Forelimb muscle (tissue), 1 donor: ENCODE data around the gene WHRN. TPM values are rescaled to one million over a fixed set of nuclear protein-coding genes. Genes with fewer than 3 reads are reported as not detected.

ENCODE experiments used
- DNase-seq: peaks from one replicate; pipeline ENCODE4 v3.0.0-alpha.2; 2013; ENCODE audit warnings: low read depth
- polyA plus RNA-seq: library from polyadenylated mRNA; unstranded; fragments of 120-200 nt; gene quantifications from one replicate; pipeline ENCODE4 v1.2.1, GENCODE V29; 2013; ENCODE audit not compliant: insufficient read length

WHRN gene
- polyA plus RNA-seq, 1 donor = 2.6 TPM

DNA sequence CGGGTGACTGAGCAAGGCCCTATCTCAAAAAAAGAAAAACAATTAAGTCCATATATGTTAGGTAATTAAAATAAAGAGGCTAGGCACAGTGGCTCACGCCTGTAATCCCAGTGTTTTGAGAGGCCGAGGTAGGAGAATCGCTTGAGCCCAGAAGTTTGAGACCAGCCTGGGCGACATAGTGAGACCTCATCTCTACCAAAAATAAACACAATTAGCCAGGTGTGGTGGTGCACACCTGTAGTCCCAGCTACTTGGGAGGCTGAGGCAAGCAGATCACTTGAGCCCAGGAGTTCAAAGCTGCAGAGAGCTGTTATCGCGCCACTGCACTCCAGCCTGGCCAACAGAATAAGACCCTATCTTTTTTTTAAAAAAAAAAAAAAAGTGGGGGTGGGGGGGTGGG lies 12.3 kb downstream of the WHRN start:
- no peak for DNase-seq

DNA sequence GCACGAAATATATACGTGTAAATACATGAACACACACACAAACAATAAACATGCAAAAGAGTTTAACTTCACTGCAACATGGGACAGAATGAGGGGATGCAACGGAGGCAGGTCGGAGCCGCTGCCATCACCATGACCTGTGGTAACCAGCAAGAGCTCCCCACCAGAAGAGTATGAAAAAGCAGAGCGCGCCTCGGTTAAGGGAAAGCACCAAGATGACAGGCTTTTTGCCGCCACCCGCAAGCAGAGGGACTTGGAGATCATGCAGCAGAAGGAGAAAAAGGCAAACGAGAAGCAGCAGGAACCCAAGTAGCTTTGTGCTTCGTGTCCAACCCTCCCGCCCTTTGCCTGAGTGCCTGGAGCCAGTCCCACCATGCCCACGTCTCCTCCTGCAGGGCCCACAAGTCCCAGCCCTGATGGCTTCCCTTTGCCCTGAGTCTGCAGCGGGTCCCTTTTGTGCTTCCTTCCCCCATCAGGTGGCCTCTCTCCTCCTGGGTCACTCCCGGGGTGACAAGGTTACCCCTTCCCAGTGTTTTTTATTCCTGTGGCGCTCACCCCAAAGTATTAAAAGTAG lies 13.8 kb downstream of the WHRN start:
- DNase-seq = no peak

DNA sequence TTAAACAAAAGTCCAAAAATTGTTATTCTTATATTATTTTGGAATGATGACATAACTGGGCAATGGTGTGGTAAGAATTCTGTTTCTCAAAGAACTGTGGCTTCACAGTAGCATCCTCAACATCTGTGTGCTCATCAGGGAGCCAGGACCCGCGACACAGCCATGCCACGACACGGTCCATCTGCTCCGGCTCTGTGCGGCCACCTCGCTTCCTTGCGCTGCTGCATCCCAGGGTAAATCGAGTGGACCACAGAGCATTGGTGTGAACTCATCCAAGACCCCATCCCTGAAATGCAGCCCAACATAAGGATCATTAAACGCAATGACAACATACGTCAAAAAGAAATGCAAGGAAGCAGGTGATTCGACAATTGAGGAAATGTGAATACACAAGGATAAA lies 15.3 kb downstream of the WHRN start:
- no peak for DNase-seq

DNA sequence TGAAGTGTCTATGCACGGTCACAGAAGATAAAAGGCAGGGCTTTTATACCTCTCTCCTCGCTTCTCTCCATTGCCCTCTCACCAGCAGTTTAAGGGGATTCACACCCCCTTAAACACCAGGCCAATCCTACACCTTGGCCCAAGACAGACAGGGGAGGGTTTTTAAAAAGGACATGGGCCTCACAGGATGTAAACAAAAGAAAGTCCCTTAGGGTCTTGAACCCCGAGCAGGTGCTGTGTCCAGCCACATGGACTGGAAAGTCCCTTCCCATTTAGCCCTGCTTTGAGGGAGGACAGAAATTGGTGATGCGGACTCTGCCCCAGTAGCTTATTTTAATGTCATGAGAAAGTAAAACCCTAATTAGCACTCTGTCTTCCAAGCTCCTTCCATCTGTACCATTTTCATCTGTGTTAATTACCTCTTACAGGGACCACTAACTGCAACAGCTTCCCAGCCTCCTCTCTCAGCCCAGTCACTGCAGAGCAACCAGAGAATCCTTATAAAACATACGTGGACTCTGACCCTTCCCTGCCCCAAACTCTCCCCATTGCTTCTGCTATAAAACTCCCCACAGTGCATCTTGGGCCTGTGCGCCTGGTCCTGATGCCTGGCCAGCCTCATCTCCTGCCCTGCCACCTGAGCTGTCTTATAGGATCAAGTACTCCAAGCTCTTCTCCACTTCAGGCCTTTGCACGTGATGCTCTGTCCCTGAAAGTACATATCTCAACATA lies 16.7 kb downstream of the WHRN start:
- no peak for DNase-seq

DNA sequence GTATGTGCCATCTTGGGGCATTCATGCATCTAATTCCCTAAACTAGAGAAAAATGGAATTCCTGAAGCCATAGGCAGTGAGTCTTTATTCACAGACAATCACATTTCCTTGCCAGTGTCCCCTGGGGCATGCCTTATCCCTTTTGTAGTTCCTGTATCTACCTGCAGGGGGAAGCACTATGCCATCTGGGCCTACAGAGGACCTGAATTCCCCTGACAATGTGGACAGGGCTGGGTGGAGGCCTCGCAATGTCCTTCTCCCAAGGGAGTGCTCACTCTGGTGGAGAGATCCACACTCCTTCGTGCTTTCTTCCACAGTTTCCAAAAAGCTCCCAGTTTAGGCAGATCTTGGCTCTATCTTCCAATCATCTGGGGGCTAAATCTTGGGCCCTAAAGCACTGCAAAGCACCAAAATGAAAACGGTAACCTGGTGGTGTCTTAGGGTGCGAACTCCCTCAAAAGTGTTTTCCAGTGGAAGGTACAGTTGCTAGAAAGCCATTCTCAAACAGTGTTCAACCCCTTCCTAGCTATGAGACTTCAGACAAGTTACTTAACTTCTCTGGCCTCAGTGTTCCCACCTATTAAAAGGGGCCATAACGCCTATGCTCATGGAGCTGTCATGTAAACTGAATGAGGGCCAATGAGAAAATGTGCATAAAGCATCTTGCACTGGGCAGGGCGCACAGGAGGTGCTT lies 17.5 kb downstream of the WHRN start:
- no peak for DNase-seq

DNA sequence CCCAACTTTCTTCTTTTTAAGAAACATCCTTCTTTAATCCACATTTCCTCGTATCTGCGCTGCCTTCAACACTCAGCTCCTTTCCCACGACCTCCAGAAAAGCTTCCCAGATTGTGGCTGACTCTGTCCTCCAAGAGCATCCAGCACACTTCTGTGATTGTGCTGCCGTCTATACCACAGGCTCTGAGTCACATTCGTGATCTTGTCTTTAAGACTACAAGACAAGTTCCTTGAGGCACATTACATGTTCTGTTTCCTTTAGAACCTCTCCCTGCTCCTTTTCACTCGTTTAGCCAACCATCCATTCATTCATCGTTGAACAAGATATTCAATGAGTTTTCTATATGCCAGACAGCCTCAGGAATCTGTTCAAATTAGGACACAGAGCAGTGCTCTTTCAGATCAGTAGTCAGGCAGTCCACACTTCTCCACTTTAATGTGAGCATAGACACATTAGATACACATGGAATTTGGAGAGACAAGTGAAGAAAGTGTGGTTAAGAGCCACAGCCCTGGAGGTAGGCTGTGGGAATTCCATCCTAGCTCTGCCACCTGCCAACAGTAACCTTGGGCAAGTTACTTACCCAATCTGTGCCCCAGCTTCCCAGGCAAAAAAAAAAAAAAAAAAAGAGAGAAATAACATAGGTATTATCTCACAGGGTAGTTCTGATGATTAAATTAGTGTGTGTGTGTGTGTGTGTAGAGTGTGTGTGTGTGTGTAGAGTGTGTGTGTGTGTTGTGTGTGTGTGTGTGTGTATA lies 18.9 kb downstream of the WHRN start:
- no peak for DNase-seq

DNA sequence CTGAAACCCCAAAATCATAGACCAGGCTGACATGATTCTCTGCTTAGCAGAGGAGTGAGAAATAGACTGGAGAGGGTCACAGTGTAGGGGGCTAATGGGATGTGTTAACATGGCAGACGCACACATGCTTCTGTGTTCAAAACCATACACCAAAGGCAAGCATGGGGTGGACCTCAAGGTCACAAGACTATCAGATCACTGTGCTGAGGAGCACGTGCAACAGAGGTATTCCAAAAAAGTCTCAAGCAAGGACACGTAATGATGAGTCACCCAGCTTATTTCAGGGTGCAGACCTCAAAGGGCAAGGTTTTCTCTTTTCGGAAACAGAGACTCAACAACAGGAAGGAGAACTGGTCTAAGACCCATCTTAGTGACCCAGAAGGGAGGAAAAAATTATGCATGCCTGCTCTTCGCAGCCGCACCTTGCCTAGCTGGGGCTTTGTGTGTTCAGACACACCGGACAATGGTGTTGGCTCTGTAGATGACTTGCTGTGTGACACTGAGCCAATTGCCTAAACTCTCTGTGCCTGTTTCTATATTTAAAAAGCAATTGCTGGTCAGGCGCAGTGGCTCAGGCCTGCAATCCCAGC lies 20.3 kb downstream of the WHRN start:
- DNase-seq = no peak

DNA sequence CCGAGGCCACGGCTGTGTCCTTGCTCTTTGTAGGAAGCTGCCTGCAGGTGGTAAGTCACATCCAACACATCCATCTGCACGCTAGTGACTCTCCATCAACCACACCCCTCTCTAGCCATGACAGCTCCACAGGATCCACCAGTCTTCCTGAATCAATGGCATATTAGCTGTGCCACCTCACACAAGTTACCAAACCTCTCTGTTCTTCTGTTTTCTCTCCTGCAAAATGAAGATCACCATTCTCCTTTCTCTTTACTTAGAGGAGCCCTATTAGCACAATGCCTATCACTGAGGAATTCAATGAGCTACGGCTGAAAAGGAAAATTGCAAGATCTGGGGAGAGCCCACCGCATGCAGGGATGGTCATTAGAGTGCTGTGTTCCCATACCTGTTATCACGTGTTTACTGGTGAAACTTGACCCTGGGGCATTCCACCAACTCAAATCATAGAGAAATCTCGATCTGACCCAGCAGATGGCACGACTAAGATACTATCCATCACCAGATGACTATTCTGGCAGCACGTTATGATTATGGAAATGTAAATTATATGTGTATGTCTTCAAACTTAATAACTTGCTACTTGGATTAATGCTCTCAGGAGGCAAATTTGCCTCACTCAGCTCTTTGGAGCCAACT lies 20.9 kb downstream of the WHRN start:
- DNase-seq = no peak

DNA sequence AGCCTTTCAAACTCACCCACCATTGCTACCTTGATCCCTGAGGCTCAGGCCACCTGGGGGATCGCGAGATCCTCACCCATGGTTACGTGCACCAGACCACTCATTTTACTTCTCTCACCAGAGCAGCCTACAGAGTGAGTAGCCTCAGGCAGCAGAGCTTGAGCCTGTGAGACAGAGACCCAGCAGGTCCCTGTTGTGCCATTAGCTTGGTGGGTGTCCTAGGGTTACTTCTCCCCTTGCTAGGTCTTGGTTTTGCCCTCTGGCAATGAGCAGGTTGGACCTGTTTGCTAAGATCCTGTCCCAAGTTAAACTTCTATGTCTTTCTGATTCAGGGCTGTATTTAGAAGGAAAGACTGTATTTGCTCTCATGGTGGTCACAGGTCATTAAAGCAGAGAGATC lies 21.8 kb downstream of the WHRN start:
- DNase-seq = no peak

DNA sequence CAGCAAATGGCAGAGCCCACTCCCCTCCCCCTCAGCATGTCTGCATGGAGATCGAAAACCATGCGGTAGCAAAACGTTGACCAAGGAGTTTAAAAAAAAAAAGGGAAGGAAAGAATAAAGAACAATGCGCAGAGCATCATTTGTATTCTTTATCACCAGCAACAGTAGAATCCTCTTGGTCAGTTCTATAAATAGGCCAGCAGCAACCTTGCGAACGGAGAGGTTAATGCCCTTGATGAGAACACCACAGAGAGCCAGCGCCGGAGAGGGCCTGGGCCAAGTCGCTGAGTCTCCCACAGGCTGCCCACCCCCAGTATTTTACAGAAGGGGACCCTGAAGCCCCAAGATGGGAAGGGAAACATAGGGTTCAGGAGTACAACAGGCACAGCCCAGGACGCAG lies 22.7 kb downstream of the WHRN start:
- no peak for DNase-seq

DNA sequence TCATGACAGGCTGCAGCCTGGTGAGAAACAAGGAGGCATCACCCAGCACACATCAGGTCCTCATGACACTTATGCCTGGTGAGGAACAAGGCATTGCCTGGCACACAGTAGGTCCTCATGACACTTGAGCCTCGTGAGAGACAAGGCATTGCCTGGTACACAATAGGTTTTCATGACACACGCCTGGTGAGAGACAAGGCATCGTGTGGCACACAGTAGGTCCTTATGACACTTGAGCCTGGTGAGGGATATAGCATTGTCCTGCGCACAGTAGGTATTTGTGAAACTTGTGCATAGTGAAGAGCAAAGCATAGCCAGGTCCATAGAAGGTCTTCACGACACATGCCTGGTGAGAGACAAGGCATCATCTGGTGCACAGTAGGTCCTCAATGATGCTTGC lies 23.5 kb downstream of the WHRN start:
- no peak for DNase-seq

DNA sequence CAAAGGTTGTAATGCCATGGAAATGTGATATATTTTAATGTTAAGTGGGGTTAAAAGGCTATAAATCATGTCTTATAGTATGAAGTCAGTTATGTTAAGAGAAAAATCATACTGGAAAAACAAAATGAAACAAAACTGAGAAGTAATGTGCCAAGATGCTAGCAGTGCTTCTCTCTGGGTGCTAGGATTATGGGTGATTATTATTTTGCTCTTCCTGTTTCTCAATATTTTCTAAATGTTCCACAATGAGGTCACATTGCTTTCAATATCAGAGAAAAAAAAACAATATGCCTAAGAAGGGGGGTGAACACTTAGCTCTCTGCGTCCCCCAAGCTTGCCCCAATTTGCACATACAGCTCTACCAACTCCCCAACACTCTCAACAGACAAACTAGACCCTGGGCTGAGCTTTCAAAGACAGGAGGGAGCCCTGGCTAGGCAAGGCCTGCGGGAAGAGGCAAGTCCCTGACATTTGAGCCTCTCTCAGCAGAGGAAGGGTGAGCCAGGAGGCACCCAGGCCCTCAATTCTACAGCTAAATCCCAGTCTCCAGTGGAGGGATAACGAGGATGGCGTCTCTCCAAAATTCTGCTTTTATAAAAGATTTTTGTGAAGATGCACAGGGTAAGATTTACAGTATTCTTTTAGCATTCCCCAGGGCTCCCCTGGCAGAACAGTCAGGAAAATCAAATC lies 24.4 kb downstream of the WHRN start:
- DNase-seq = no peak

DNA sequence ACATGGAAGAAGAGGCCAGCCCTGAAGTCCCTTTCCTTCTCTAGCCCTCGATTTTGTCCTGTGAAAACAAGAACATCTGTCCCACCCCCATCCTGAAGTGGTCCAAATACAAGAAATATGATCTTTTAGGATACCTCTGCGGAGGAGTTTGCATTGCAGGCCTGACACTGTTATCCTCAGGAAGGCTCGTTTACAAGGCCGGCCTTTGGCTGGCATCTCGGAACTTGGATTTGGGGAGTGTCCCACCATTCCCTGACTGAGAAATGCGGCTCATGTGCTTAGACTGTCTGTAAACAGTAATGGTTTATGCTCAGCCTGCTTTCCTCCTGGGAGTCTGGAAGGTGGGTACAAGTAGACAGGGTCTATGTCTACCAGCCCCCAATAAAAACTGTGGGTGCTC lies 26.4 kb downstream of the WHRN start:
- DNase-seq = no peak

DNA sequence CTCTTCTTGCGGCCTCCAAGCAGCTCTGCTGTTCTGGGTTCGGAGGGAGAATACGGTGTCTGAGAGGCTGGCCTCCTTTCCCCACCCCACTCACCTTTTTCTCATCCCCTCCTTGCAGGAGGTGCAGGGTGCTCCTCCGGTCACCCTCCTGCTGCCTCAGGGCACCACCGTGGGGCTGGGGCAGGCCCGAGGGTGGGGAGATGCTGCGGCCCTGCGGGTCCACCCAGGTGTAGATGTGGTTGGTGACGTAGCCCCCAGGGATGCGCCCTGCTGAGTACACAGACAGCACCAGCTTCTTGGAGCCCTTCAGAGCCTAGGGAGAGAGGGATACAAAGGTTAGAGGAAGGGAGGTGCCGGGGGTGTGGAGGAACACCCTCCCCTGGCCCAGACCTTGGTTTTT lies 26.8 kb downstream of the WHRN start:
- no peak for DNase-seq

DNA sequence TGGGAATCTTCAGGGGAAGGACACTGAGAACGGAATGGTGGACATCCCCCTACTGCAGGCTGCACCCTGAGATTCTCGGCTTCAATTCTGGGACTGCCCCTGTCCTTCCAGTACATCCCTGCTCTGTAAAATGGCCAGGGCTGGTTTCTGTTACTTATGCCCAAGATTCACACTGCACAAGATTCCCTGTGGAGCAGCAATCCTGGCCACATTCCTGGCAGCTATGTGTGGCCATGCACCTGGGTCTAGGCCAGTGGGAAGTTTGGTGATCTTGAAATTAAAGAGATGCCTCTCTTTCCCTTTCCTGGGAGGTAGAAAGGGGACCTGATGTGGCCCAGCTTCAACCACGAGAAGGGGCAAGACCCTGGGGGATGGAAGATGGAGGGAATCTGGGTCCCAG lies 27.6 kb downstream of the WHRN start:
- DNase-seq = no peak

DNA sequence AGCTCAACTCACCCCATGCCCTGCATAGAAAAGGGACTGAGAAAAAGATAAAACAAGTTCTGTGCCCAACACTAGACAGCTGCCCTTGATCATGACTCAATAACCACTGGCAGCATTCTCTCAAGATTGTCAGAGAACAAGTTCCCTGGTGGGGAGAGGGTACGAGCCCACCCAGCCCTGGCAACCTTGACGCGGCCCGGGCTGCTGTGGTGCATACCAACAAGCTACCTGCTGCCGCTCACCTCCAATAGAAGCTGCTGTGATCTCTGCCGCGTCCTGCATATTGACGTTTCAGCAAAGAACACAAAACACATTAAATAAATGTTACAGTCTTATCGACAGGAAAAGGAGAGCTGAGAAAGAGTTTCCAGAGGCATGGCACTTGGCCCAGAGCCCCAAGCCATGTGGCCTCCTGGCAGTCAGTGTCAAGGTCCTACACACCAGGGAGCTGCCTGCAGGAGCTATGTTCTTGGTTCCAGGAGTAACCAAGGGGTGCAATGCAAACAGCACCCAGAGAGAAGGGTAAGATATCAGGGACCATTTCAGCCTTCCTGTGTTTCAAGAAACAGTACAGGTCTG lies 28.3 kb downstream of the WHRN start:
- DNase-seq = no peak

DNA sequence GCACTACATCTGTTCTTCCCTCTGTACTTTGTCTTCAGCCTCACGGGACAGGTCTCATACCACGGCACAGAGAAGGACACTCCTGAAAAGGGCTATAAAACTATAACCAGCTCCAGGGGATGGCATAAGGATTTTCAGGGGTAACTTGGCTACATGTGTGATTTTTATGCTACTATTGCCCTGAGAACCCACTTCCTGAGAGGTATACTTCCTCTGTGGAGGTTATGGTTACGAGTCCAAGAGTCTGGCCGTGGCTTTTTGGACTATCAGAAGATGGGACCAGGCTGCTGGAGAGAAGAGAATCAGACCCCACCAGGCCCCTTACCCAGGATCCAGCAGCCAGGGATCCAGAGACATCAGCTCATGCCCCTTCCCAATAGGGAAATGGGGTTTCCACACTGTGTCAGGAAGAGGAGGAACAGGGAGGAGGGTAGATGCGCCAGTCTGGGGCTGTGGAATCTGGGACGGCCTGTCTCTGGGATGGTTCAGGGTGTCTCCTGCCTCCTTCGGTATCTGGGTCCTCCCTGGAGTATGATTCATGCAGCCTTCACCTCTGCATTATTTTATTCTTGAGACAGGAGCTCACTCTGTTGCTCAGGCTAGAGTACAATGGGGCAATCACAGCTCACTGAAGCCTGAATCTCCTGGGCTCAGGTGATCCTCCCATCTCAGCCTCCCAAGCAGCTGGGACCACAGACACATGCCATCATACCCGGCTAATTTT lies 29.7 kb downstream of the WHRN start:
- DNase-seq = no peak

DNA sequence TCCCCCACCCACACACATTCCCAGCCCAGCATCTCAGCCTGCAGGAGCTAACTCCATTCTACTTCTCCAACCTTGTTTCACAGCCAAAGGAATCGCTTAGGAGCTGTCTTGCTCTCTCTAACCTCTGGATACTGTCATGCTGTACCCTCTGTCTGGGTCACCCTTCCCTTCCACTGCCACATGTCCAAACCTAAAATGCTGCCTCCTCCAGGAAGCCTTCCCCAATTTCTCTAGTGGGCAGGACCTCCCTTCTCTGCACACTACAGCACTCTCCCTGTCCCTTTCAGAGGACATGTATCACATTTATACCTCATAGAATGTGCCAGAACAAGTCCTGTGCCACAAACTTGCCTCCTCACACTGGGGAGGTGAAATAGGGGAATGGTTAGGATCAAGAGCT lies 30.8 kb downstream of the WHRN start:
- DNase-seq = no peak

DNA sequence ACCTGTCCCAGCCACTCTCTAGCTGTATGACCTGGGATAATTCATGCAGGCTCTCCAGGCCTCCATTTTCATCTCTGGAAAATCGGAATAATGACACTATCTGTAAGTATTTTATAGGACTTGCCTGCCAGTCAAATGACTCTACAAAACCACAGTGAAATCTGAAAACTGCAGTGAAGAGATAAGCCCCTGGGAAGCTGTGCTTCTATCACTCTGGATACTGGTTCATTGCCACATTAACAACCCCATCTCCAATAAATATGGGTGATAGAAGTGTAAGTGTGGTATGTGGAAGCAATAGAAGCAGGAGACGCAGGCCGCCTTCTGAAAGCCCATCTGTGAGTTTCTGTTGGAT lies 31.8 kb downstream of the WHRN start:
- no peak for DNase-seq

DNA sequence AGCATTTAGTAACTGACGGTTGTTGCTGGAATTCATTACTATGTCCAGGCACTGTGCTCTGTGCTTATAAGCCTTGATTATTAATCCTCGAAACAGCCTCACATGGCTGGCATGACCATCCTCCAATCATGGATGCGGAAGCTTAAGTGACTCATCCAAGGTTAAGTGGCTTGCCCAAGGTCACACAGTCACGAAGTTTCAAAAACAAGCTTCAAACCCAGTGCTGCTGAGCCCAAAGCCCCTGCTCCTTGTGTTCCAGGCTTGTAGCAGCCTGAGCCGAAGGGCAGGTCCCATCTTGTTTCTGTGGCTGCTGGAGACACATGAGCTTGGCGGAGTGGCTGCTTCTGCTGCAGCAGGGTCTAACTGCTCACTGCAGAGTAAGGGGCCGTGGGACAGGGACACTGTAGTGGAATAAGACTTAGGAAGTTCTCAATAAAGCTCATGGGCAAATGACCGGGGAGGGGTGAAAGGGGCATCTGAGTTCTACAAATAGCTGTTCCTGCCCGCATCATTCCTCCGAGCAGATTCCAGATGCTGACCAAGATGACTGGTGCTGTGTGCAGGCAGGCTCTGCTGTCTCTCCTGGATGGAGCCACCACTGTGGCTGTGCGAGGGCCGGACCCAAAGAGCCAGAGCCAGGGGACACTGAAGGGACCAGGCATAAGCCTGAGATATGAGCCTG lies 32.4 kb downstream of the WHRN start:
- no peak for DNase-seq
